Esophagus squamous epithelium (tissue), 5 donors: Measurements from ENCODE around the gene PMIS2. TPM values are rescaled to one million over a fixed set of nuclear protein-coding genes. Genes with fewer than 3 reads are reported as not detected.

Source experiments
- DNase-seq: peaks from one replicate; lab custom pipeline; 2025; lab: John Stamatoyannopoulos, UW
- H3K27ac ChIP-seq, 4 donors: fragments of 200-600 bp; sonication (generic); one replicate each; pipeline ENCODE4 v1.5.1; 2016 to 2019; ENCODE audit warnings: mild to moderate bottlenecking in 1 of 4
- H3K27me3 ChIP-seq, 4 donors: fragments of 200-600 bp; sonication (generic); 1 replicate in 3 of 4; 2 replicates in 1 of 4; pipeline versions ENCODE4 v1.5.1 to v1.6.0; 2017 to 2021; ENCODE audit warnings: antibody characterized with exemption in 1 of 4
- H3K36me3 ChIP-seq, 3 donors: fragments of 200-600 bp; sonication (generic); one replicate each; pipeline ENCODE4 v1.5.1; 2016 to 2019
- H3K4me1 ChIP-seq, 3 donors: fragments of 200-600 bp; sonication (generic); one replicate each; pipeline ENCODE4 v1.5.1; 2017 to 2019
- H3K4me3 ChIP-seq, 4 donors: fragments of 200-600 bp; sonication (generic); 1 replicate in 3 of 4; 2 replicates in 1 of 4; pipeline ENCODE4 v1.5.1; 2016 to 2019; ENCODE audit warnings: mild to moderate bottlenecking in 2 of 4, moderate library complexity in 1 of 4
- H3K9me3 ChIP-seq, 3 donors: fragments of 200-600 bp; sonication (generic); one replicate each; pipeline ENCODE4 v1.5.1; 2016 to 2019
- POLR2A ChIP-seq, 4 donors: fragments of 450-650 bp; IDR thresholded peaks; one replicate each; pipeline ENCODE4 v1.6.1; 2017; ENCODE audit warnings: antibody characterized with exemption in 4 of 4, mild to moderate bottlenecking in 4 of 4, moderate library complexity in 3 of 4
- WGBS, 2 donors: methylation state at CpG; one replicate each; pipeline ENCODE4 v1.1.5; 2018; 5-methylcytosine and 5-hydroxymethylcytosine counted together
- intact Hi-C: fragments of 100-400 bp; cut with DNase I; formaldehyde crosslinking; loops from one replicate; pipeline ENCODE4 v1.15.0; 2022
- total RNA-seq, 4 donors: library from RNA; depleted of rRNA; stranded (reverse); fragments of >200 nt; gene quantifications; one replicate each; pipeline ENCODE4 v1.1.0, GENCODE V29; 2016
- TF ChIP-seq, protein P1 (sequence below), 6 experiments: fragments of 450-650 bp in 4 of 6; fragments of 200-600 bp in 2 of 6; sonication (generic) in 2 of 6; IDR thresholded peaks; one replicate each; pipeline ENCODE4 v1.5.1; 2016 to 2019; ENCODE audit warnings: antibody characterized with exemption in 6 of 6, mild to moderate bottlenecking in 4 of 6, moderate library complexity in 4 of 6
- donor health status: DM: yes; HTN: yes; CAD: no.

Gene PMIS2
- total RNA-seq, result not detected

DNA sequence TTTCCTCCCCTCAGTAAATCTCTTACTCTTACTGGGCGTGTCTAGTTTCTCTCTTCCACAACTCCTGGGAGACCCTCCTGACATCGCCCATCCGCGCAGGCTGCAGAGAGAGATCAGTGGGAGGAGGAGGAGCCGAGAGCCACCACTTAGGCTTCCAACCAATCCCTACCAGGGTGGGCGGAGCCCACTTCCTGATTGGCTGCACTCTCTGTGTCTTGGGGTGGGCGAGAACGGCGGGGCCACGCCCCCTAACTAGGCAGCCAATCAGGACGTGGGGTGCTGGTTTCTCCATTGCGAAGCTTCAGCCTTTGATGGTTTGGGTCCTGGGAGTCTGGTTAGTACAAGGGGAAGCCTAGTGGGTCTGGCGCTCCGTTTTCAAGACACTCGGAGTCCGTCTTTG is at the start of gene PMIS2:
PMIS2 (plus strand) TSS at position 326 of the 400 bp plus-strand sequence. CDS start 87 bp downstream, outside the sequence.
- Histone ChIP-seq H3K27me3 (peaks cover 0 to 39% (median 0%) of the 10 kb centered on the region in 4 donors), H3K4me3 (no peak within 1 kb of the TSS), H3K36me3 (no peaks in the 10 kb centered on the region), H3K9me3 (no peaks in the 10 kb centered on the region), H3K27ac (no peak within 1 kb of the TSS), H3K4me1 (no peaks in the 10 kb centered on the region)
- no peak for DNase-seq
- TF ChIP-seq, protein P1, sequence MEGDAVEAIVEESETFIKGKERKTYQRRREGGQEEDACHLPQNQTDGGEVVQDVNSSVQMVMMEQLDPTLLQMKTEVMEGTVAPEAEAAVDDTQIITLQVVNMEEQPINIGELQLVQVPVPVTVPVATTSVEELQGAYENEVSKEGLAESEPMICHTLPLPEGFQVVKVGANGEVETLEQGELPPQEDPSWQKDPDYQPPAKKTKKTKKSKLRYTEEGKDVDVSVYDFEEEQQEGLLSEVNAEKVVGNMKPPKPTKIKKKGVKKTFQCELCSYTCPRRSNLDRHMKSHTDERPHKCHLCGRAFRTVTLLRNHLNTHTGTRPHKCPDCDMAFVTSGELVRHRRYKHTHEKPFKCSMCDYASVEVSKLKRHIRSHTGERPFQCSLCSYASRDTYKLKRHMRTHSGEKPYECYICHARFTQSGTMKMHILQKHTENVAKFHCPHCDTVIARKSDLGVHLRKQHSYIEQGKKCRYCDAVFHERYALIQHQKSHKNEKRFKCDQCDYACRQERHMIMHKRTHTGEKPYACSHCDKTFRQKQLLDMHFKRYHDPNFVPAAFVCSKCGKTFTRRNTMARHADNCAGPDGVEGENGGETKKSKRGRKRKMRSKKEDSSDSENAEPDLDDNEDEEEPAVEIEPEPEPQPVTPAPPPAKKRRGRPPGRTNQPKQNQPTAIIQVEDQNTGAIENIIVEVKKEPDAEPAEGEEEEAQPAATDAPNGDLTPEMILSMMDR (IDR thresholded peaks at IDR 0.05), result no peak
- no peak for TF ChIP-seq POLR2A (IDR thresholded peaks at IDR 0.05)
- intact Hi-C loops, result no loop called here
- 49 to 83% methylated on average over 1 to 10 of the region's 16 CpGs for WGBS, 2 donors

DNA sequence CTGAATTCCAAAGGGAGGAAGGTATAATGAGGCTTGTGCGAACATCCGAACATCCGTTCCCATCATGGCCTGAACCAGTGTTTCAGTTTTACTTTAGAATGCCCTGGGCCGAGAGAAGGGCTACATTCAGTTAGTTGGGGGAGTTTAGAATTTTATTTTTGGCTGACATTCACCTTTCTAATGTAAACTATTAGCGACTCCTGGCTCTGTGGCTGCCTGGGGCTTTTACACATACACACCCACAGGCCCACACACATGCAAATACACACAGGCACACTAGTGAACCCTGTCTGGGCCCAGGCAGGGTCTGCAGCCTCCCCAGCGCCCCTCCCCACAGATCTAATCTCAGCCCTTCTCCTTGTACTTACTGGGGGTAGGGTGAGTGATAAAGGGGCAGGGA is 46.7 kb upstream of the PMIS2 start:
- 65 to 74% methylated on average over 6 of the region's 6 CpGs for WGBS, 2 donors
- Histone ChIP-seq H3K9me3 (no peaks in the 10 kb centered on the region), H3K4me1 (peaks cover 4 to 6% (median 4%) of the 10 kb centered on the region in 3 donors), H3K36me3 (peaks cover 0 to 14% (median 0%) of the 10 kb centered on the region in 3 donors), H3K4me3 (no peak overlapping the region), H3K27ac (no peak overlapping the region), H3K27me3 (peaks cover 0 to 18% (median 0%) of the 10 kb centered on the region in 4 donors)
- intact Hi-C loops, result no loop called here
- DNase-seq, result no peak
- TF ChIP-seq, protein P1 (IDR thresholded peaks at IDR 0.05), result no peak
- TF ChIP-seq POLR2A (IDR thresholded peaks at IDR 0.05), result no peak

- H3K4me3 ChIP-seq, result no peak overlapping the region
- peaks cover 7 to 10% (median 9%) of the 10 kb centered on the region in 3 donors for H3K4me1 ChIP-seq
- no peak overlapping the region for H3K27ac ChIP-seq
- peaks cover 0 to 14% (median 0%) of the 10 kb centered on the region in 3 donors for H3K36me3 ChIP-seq
- H3K9me3 ChIP-seq, result no peaks in the 10 kb centered on the region
- no peak for TF ChIP-seq POLR2A (IDR thresholded peaks at IDR 0.05)
- TF ChIP-seq, protein P1 (IDR thresholded peaks at IDR 0.05), result no peak
- intact Hi-C loops, result loop anchor here (10.0 kb wide), 1 partner anchor 175 kb away; the partner anchor contains the start of gene KMT2B
- no peak for DNase-seq
- H3K27me3 ChIP-seq, result peaks cover 0 to 13% (median 0%) of the 10 kb centered on the region in 4 donors
- 93 to 96% methylated on average over 8 to 11 of the region's 12 CpGs for WGBS, 2 donors
These were observed 46.1 kb upstream of the PMIS2 start for GRCh38 chr19:35539850-35540249.

DNA sequence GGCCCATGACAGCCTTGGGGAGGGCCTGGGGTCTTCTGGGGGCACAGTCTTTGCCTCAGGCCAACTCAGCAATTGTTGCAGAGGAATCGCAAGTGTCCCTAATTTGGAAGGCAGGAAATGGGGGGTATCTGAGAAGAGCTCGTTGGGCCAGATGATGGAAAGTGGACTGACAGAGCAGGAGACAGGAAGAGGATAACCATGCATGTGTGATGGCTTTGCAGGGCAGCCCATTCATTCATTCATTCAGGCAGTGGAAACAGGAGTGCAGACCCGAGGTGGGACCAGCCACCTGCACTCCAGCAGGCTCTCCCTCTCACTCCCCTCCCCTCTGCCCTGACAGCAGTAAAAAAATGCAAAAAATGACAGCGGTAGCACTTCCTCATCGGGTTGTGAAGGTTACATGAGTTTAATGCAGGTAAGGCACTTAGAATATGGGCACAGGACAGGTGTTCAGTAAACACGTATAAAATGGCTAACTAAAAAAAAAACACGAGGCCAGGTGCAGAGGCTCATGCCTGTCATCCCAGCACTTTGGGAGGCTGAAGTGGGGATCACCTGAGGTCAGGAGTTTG is 45.5 kb upstream of the PMIS2 start:
- H3K27me3 ChIP-seq, result peaks cover 0 to 7% (median 0%) of the 10 kb centered on the region in 4 donors
- no peak overlapping the region for H3K4me3 ChIP-seq
- no peaks in the 10 kb centered on the region for H3K9me3 ChIP-seq
- no peak for DNase-seq
- intact Hi-C loops, result loop anchor here (10.0 kb wide), 1 partner anchor 174 kb away; the partner anchor contains the start of gene KMT2B
- TF ChIP-seq, protein P1 (IDR thresholded peaks at IDR 0.05), result no peak
- no peak for TF ChIP-seq POLR2A (IDR thresholded peaks at IDR 0.05)
- peaks cover 7 to 12% (median 9%) of the 10 kb centered on the region in 3 donors for H3K4me1 ChIP-seq
- 74% methylated on average over 5 to 6 of the region's 7 CpGs for WGBS, 2 donors
- peaks cover 0 to 14% (median 0%) of the 10 kb centered on the region in 3 donors for H3K36me3 ChIP-seq
- no peak overlapping the region for H3K27ac ChIP-seq

- TF ChIP-seq POLR2A (IDR thresholded peaks at IDR 0.05), result no peak
- TF ChIP-seq, protein P1 (IDR thresholded peaks at IDR 0.05), result no peak
- Histone ChIP-seq H3K27ac (no peak overlapping the region), H3K9me3 (no peaks in the 10 kb centered on the region), H3K4me1 (peaks cover 18 to 27% (median 19%) of the 10 kb centered on the region in 3 donors), H3K36me3 (peaks cover 0 to 19% (median 0%) of the 10 kb centered on the region in 3 donors), H3K4me3 (no peak overlapping the region), H3K27me3 (no peaks in the 10 kb centered on the region)
- 90 to 93% methylated on average over 5 to 9 of the region's 11 CpGs for WGBS, 2 donors
- intact Hi-C loops, result loop anchor here (10.0 kb wide), 1 partner anchor 173 kb away; the partner anchor contains the start of gene KMT2B
- DNase-seq, result no peak
These were observed 43.8 kb upstream of the PMIS2 start for GRCh38 chr19:35542209-35542608.
